A673 (cell line): ENCODE results near the gene CDON. TPM values are rescaled to one million over a fixed set of nuclear protein-coding genes. Genes with fewer than 3 reads are reported as not detected.

Experiments used
- BruUV-seq: library from RNA; stranded (reverse); fragments of 400-500 nt; replicated peaks from 2 replicates; lab custom pipeline; 2021; lab: Mats Ljungman, UMichigan
- CTCF ChIA-PET: fragments of 300-600 bp; sonication (Branson Sonifier 250); formaldehyde crosslinking; loops from one replicate; lab custom pipeline; 2022; ENCODE audit warnings: antibody characterized with exemption; lab: Charles Lee
- POLR2A ChIA-PET: fragments of 300-600 bp; sonication (Branson Sonifier 250); formaldehyde crosslinking; loops from one replicate; lab custom pipeline; 2022; ENCODE audit warnings: antibody characterized with exemption; ENCODE audit not compliant: low non-redundant PET; lab: Charles Lee
- DNase-seq: peaks from one replicate; pipeline ENCODE4 v3.0.0-alpha.2; 2015; ENCODE audit warnings: low spot score
- H3K27ac ChIP-seq: fragments of 200-600 bp; sonication (generic); 2 replicates; pipeline ENCODE4 v1.5.1; 2016; ENCODE audit warnings: mixed run types, low read depth, mild to moderate bottlenecking, mixed read lengths, antibody characterized with exemption, low read length; ENCODE audit not compliant: poor library complexity, severe bottlenecking
- H3K27me3 ChIP-seq: fragments of 200-600 bp; sonication (generic); replicated peaks from 2 replicates; pipeline ENCODE4 v1.6.1; 2017; ENCODE audit warnings: mixed run types, low read depth, mild to moderate bottlenecking, mixed read lengths, antibody characterized with exemption, low read length; ENCODE audit not compliant: insufficient read depth, poor library complexity
- H3K36me3 ChIP-seq: fragments of 200-600 bp; sonication (generic); 2 replicates; pipeline ENCODE4 v1.6.1; 2016; ENCODE audit warnings: mixed run types, mild to moderate bottlenecking, mixed read lengths, antibody characterized with exemption, low read length; ENCODE audit not compliant: insufficient read depth, poor library complexity, severe bottlenecking
- H3K4me1 ChIP-seq: fragments of 200-600 bp; sonication (generic); 2 replicates; pipeline ENCODE4 v1.6.1; 2017; ENCODE audit warnings: mixed run types, mild to moderate bottlenecking, mixed read lengths, antibody characterized with exemption, low read length; ENCODE audit not compliant: insufficient read depth, poor library complexity, severe bottlenecking
- H3K4me3 ChIP-seq: fragments of 200-600 bp; sonication (generic); 2 replicates; pipeline ENCODE4 v1.5.1; 2016; ENCODE audit warnings: low read depth, mixed run types, mild to moderate bottlenecking, mixed read lengths, low read length; ENCODE audit not compliant: poor library complexity, severe bottlenecking
- H3K9me3 ChIP-seq: fragments of 200-600 bp; sonication (generic); 2 replicates; pipeline ENCODE4 v1.6.1; 2016; ENCODE audit warnings: mixed run types, low read depth, mild to moderate bottlenecking, mixed read lengths, antibody characterized with exemption, low read length; ENCODE audit not compliant: poor library complexity, severe bottlenecking
- EZH2 ChIP-seq: fragments of 200-600 bp; sonication (generic); IDR thresholded peaks from 2 replicates; pipeline ENCODE4 v1.6.1; 2017; ENCODE audit warnings: borderline replicate concordance, low read depth, mild to moderate bottlenecking, mixed read lengths, antibody characterized with exemption, low read length; ENCODE audit not compliant: poor library complexity, severe bottlenecking
- intact Hi-C: fragments of 100-400 bp; cut with micrococcal nuclease; formaldehyde crosslinking; loops from one replicate; pipeline ENCODE4 v1.10.0; 2022; ENCODE audit not compliant: unreplicated experiment
- total RNA-seq: library from RNA; stranded (reverse); gene quantifications from 2 replicates; pipeline ENCODE4 v1.2.3, GENCODE V29; 2021
- TF ChIP-seq, protein P1 (sequence below): fragments of 300-800, 200-600 bp; sonication (generic); conservative IDR thresholded peaks from 2 replicates; pipeline ENCODE4 v1.5.1; 2017; ENCODE audit warnings: low read depth, mild to moderate bottlenecking, antibody characterized with exemption, low read length, moderate library complexity, mixed read lengths

Gene CDON
- total RNA-seq, 1 experiment from 2014 or later = 25.3 TPM

- ChIA-PET POLR2A (no interaction called here), CTCF (no interaction called here)
- Histone ChIP-seq H3K27me3 (no peaks in the 10 kb centered on the region), H3K36me3 (no peaks in the 10 kb centered on the region), H3K4me3 (no peak overlapping the region), H3K4me1 (no peaks in the 10 kb centered on the region), H3K27ac (no peak overlapping the region), H3K9me3 (no peaks in the 10 kb centered on the region)
- BruUV-seq = no TSS peak
- TF ChIP-seq, protein P1, sequence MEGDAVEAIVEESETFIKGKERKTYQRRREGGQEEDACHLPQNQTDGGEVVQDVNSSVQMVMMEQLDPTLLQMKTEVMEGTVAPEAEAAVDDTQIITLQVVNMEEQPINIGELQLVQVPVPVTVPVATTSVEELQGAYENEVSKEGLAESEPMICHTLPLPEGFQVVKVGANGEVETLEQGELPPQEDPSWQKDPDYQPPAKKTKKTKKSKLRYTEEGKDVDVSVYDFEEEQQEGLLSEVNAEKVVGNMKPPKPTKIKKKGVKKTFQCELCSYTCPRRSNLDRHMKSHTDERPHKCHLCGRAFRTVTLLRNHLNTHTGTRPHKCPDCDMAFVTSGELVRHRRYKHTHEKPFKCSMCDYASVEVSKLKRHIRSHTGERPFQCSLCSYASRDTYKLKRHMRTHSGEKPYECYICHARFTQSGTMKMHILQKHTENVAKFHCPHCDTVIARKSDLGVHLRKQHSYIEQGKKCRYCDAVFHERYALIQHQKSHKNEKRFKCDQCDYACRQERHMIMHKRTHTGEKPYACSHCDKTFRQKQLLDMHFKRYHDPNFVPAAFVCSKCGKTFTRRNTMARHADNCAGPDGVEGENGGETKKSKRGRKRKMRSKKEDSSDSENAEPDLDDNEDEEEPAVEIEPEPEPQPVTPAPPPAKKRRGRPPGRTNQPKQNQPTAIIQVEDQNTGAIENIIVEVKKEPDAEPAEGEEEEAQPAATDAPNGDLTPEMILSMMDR = no peak
- TF ChIP-seq EZH2 = no peak
- intact Hi-C loops = no loop called here
- no peak for DNase-seq
Measured at GRCh38 chr11:126002181-126002580, 60.5 kb downstream of the CDON start.

DNA sequence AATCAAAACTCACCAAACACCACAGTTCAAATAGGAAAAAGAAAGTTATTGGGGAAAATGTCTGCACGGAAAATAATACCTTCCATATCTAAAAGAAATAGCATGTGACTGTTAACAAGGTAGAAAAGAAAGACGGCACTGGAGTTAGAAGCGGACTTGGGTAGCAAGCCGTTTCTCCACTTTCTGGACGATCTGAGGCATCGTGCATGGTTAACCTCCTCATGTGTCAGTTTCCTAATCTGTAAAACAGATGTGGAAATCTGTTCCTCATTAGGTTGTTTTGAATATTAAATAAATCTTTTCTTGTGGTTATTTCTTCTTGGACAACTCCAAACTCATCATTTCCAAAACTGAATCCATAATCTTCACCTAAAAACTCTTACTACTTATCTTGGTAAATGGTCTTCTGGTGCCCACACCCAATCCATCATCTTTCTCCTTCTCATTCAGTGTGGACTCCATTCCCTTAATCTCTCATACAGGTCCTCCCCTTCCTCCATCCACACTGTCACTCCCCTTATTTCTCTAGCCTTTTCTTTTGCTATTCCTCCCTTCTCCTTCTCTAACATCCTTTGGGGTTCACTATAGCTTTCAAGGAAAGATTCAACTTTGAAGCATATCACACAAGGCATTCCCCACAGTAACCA lies 63.3 kb downstream of the CDON start:
- Histone ChIP-seq H3K4me1 (peaks cover 17% of the 10 kb centered on the region), H3K9me3 (no peaks in the 10 kb centered on the region), H3K36me3 (no peaks in the 10 kb centered on the region), H3K27ac (no peak overlapping the region), H3K27me3 (no peaks in the 10 kb centered on the region), H3K4me3 (no peak overlapping the region)
- ChIA-PET CTCF (no interaction called here), POLR2A (no interaction called here)
- no TSS peak for BruUV-seq
- TF ChIP-seq EZH2 = no peak
- TF ChIP-seq, protein P1 = no peak
- no peak for DNase-seq
- intact Hi-C loops = no loop called here

- Histone ChIP-seq H3K4me3 (no peak overlapping the region), H3K36me3 (no peaks in the 10 kb centered on the region), H3K9me3 (no peaks in the 10 kb centered on the region), H3K27me3 (no peaks in the 10 kb centered on the region), H3K4me1 (peaks cover 21% of the 10 kb centered on the region), H3K27ac (no peak overlapping the region)
- intact Hi-C loops = no loop called here
- no TSS peak for BruUV-seq
- ChIA-PET CTCF (no interaction called here), POLR2A (interaction anchor here (0.5 kb wide), 1 partner anchor 53 kb away, joined by 5 read pairs; no protein-coding TSS in a partner anchor)
- TF ChIP-seq, protein P1 = no peak
- TF ChIP-seq EZH2 = no peak
- no peak for DNase-seq
Measured at GRCh38 chr11:125998267-125998666, 64.4 kb downstream of the CDON start.
